Stimulated activated CD4-positive, alpha-beta T cell treated with anti-CD3 and anti-CD28 coated beads, TNF-alpha, amount 100 ng/mL, for 1 hour (primary cell): ENCODE data around the gene FLRT2.

ENCODE experiments used
- DNase-seq, 3 donors: peaks; one replicate each; pipeline ENCODE4 v3.0.0-alpha.2; 2020; ENCODE audit warnings: low read depth in 3 of 3, low spot score in 1 of 3

FLRT2 gene, protein sequence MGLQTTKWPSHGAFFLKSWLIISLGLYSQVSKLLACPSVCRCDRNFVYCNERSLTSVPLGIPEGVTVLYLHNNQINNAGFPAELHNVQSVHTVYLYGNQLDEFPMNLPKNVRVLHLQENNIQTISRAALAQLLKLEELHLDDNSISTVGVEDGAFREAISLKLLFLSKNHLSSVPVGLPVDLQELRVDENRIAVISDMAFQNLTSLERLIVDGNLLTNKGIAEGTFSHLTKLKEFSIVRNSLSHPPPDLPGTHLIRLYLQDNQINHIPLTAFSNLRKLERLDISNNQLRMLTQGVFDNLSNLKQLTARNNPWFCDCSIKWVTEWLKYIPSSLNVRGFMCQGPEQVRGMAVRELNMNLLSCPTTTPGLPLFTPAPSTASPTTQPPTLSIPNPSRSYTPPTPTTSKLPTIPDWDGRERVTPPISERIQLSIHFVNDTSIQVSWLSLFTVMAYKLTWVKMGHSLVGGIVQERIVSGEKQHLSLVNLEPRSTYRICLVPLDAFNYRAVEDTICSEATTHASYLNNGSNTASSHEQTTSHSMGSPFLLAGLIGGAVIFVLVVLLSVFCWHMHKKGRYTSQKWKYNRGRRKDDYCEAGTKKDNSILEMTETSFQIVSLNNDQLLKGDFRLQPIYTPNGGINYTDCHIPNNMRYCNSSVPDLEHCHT

DNA sequence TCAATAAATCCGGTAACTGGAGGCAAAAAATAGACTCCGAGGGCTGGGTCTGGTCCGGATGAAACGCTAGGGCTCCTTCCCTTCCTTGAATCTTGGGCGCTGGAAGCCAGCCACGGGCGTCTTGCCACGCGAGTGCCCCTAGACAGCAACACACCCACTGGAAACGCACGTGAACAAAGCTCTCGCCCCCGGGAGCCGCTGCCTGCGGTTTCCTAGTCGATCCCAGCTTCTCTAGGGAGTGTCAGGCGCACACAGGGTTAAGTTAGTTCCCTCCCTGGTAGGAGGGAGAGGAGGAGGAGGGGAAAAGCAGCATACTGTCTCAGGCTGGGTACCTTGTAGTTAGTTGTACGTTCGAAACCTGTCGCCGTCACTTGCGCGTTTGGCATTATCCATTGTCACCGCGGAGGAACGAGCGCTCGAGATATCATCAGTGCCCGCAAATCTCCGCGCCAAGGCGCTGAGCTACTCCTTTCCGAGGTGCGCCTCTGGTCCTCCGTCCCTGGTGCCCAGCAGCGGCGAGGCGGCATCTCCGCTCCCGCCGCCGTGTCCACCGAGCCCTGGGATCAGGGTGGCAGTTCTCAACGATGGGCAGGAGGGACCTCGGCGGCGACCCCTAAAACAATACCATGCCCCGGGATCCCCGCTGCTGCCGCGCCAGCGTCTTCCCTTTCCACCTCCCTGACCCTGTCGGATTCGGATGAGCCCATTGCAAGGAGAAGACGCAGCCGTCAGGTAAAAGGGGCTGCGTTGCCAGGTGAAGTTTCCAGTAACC lies at the start of gene FLRT2:
FLRT2 (plus strand) TSS at position 342 of the 772 bp plus-strand sequence. CDS start 91,371 bp downstream, outside the sequence.
- no peak for DNase-seq

DNA sequence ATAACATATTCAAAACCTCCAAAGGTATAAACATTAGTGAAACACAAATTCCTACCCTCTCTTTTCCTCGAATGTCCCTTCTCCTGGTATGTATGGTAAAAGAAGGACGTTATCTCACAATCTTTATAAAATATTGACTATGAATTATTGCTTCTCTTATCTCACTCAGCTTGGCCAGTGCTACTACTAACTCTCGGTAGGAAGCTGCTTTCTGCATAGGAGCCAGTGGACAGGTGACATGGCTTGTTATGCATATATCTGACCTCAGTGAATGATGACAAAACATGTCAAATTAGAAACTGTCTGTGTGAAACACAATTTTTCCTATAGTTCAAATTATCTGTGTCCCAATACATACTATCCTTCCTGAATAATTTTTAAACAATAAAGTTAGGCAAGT lies 48.5 kb upstream of the FLRT2 start:
- DNase-seq, result no peak

DNA sequence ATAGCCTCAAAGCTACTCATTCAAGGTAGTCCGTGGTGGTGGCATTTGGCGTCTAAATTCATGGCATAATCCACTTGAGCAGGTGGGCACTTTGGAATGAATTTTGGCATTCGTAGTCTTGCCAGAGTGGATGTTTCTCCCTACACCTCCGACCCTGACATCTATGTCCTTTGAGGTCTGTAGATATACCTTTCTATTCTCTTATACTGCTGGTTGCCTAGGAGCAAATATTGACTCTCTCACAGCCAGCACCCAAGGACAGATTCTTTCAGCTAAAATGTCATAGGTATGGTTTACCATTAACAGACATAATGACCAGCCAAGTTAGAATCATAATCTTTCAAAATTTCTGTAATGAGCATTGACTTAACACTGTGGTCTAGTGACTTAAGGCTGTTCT lies 47.4 kb upstream of the FLRT2 start:
- no peak for DNase-seq

DNA sequence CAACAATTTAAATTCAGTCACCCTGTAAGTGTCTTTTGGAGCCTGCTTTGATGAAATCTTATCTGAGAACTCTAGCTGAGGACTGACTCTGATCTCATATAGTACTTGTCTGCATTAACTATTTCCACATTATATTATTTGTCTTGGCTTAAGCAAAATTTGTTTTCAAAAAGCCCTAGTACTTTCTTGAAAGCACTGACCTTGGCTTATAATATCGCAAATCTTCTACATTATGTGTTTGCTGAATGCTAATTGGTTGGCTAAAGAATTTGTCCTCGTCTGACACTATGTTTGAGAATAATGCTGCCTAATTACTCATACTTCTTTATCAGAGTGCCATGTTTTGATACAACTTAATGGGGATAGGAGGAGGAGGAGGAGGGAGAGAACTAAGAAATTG lies 46.9 kb upstream of the FLRT2 start:
- DNase-seq, result no peak

DNA sequence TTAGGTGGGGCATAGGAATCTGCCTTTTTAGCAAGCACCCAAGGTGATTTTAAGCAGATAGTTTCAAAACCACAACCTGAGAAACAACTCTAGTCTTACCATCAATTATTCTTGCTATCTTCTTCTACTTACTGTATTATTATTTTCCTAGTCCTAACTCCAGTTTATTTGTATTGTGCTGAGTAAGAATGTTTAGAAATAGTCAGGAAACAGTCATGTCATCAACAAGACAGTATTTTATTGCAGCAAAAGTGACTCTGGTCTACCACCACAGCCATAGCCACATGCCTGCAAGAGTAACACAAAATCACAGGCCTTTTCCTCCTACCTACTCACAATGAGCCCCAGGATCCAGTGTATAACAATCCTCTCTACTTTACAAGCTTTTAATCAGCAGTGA lies 46.3 kb upstream of the FLRT2 start:
- DNase-seq, result no peak

DNA sequence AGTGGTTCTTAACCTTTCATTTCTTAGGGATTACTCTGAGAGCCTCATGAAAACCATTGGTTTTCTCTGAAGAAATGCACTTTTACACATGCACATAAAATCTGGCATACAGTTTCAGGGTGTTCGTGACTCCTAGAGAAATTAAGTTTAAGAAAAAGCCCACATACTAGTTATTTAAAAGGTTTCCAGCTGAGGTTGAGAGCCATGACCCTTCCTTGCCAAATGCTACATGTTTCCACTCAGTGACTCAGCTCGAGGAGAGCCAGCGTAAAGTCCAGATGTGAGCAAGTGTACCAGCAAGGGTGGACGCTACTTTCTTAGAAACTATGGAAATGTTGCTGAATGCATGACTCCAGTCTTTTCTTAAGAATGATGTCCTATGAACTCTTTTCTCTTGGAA lies 42.7 kb upstream of the FLRT2 start:
- DNase-seq, result no peak

DNA sequence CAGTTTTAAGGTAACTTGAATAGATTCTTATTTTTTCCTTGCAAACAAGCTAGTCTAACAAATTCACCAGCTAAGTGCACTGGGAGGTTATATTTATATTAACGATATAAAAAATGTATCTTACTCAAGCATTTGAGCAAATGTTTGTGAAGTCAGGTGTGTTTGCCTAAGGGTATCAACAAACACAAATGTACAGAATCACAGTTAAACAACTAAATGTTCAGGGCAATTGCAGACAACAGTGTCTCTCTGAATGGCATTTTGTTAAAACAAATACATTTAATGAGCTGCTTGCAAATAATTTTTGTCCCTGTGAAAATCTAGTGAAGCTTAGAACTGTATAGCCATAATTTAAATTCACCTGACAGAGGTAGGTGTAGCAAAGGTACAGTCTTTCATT lies 28.2 kb upstream of the FLRT2 start:
- no peak for DNase-seq

DNA sequence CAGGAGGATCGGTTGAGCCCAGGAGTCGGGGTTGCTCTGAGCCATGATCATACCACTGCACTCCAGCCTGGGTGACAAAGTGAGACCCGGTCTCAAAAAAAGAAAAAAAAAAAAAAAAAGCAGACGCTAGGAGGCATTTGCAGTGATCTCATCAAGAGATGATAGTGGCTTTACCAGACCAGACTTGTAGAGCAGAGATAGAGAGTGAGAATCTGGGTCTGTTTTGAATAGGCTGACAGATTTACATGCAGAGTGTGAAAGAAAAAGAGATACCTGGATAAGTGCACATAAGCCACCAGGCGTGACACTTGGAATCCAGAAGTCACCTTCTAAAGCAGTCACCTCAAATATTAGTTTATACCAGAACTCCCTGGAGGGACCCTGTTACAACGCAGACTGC lies 21.1 kb upstream of the FLRT2 start:
- no peak for DNase-seq

DNA sequence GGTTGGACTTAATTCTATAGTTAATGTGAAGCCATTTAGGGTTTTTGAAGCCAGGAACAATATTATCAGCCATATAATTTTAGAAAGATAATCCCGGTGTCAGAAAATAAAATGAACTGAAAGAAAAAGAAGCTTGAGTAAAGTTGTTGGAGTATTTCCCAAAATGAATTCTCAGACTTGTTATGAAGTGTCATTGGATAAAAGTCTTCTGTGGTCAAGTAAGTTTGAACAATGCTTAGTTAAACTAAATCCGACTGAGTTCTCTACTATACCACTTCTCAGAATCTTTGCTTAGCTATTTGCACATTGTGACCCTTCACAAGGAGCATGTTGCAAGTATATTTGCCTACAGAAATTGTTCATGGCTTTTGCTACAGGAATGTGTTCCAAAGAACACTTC lies 17.5 kb upstream of the FLRT2 start:
- DNase-seq, result no peak

DNA sequence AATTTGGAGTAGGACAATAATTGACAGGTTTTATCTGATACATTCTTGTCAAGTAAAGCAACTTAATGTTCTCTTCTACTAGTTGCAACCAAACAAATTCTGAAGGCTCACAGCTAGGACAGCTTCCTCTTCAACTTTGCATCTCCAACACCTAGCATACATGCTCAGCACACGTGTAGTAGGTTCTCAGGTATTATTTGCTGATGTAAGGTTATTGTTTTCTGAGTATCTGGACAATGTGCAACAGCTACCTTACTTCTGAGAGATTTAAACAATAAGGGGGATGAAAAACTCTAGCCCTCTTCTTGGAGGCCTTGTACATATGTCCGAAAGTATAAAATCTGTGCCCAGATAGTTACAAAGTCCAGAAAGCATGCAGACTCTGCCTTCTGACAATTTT lies 15.5 kb upstream of the FLRT2 start:
- DNase-seq, result no peak

DNA sequence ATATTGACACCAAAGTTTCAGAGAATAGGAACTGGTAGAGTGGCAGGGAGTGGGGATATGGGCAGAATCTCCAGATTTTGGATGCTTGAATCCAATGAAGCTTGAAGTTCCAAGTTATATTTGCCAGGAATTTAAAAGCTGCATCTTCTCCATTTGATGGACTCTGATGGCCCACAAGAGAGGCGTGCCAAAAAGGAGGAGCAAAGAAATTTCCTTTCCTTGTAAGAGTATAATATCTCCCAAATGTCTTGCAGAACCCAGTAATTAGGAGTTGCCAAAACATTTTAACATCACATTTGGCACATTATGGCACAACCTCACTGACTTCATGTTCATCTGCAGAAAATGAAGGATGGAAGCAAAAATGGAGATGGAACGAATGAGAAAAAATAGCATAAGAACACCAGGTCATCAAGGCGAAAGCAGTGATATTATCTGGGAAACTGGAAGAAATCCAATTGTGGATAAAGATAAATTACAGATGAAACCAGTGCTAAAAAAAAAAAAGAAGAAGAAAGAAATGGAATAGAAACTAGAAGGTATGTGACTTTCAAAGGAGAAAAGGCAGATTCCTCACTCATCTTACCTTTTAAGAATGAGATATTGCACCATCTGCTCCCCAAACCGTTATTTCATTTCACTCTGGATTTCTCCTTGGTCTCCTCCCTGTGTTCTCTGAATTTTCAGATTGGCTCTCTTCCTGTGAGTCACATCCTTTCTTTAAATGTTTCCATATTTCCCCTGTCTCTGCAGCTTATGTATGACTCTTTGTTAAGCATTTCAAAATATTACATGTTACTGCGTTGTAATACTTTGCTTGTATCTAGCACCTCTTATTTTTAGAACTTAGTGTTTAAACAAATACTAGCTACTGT lies 13.5 kb upstream of the FLRT2 start:
- no peak for DNase-seq

DNA sequence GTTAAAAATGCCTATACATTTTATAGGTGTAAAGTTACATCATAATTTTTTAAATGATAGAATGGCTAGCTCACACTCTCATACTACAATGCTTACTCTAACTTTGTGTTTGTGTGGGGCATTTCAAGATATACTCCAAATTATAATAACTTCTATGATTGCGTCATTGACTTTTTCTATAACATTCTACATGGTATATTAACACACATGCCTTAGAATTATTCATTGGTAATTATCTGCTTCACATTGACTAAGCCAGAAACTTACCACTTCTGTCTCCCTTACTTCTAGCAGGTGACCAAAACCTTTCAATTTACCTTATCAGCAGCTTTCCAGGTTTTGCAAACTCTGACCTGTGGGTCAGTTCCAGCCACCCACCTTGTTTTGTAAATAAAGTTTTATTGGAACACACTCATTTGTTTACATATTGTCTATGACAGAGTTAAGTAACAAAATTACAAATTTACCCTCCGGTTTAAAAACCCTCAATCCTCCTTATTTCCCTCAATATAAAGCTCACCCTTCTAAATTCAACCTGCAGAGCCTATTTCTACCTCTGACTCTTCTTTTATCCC lies 12.7 kb upstream of the FLRT2 start:
- no peak for DNase-seq

DNA sequence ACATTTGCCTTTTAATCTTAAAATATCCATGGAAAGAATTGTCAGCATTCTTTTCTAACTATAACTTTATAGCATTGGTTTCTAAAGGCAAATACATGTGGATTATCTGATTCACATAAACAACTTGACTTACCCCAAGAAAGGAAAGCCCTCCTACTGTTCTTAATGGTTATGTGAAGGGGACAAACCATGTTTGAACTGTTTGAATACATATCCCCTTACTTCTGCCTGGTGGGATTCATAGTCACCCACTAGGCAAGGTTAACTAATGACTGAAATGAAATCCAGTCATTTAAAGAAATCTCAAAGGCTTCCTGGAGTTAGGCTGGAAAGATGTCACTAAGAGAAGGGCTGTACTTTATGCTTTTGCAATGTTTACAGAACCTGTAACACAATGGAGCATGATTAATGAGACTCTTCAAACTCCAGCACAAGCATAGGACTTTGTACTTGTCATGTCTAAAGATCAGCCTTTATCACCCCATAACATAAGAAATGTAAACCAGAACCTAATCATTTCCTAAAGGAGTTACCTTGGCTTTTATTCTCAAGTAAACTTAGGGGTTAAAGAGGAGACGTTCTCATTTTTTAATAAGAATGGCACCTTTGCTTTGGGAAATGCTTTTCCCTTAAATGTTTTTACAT lies 10.2 kb upstream of the FLRT2 start:
- DNase-seq, result no peak

DNA sequence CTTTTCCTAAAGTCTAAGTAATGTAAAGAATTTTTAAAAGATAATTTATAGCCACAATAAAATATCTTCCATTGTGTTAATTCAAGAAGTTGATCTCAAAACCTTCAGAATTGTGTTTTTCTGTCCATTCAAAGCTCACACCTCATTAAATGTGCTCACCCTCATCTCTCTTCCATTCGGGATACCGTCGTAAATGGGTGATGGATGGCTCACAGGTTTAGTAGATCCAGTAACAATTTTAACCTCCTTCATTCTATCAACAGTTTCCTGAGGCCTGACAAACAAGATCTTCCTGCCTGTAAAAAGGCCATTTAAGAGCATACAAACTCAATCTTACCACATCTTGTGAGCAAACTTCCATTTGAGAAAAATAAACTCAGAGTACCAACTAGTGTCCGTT lies 9.4 kb upstream of the FLRT2 start:
- DNase-seq, result no peak

DNA sequence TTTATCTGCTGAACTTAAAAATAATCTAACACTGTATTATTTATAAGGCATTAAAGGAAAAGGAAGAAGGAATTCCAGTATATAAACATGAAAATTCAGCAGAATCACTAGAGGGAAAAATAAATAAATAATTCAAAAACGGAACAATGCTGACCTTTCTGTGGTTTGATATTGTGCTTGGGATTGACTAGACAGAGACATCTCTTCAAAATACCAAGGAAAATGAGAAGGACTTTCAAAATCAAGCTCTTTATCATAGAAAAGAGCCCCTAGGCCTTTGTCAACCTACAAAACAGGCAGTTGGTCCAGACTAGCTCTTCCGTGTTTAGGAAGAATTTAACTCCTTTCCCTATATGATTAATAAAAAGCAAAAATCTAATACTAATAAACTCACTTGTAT lies 6.3 kb upstream of the FLRT2 start:
- no peak for DNase-seq

DNA sequence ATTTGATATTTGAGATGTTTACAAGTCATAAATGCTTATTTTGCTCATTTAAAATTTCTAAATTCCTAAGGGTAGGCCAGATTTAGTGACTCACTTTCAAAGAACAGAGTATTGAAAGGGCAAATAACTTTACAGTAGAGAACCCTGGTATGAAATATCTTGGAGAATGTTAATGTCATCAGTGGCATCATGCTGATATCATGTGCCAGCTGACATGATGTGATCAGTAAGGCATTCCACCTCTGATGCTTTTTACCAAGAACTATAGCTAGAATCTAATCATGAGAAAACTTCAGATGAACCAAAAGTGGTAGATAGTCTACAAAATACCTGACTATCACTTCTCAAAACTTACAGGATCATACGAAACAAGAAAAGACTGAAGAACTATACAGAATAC lies 2.9 kb upstream of the FLRT2 start:
- DNase-seq, result no peak

DNA sequence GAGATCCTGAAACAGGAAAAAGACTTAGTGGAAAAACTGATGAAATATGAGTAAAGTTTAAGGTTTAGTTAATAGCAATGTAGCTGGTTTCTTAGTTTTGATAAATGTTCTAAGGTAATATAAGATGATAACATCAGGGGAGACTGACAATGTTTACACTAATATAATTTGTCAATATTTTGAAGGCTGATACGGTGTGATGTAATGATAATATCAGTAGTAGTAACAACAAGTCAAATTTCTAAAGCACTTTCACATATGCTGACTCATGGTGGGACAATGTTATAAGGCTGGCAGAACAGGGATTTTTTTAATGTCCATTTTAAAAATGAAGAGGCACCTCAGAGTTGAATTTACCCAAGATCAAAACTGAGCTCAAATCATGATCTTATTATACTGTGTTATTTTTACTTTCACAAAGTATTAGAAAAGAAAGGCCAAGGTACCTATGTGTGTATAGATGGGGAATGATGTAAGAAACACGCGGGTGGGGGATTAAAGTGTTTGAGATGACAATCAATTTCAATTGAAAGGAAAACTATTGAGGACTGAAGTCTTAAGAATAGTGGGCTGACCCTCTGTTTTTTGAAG lies 2.4 kb upstream of the FLRT2 start:
- no peak for DNase-seq

DNA sequence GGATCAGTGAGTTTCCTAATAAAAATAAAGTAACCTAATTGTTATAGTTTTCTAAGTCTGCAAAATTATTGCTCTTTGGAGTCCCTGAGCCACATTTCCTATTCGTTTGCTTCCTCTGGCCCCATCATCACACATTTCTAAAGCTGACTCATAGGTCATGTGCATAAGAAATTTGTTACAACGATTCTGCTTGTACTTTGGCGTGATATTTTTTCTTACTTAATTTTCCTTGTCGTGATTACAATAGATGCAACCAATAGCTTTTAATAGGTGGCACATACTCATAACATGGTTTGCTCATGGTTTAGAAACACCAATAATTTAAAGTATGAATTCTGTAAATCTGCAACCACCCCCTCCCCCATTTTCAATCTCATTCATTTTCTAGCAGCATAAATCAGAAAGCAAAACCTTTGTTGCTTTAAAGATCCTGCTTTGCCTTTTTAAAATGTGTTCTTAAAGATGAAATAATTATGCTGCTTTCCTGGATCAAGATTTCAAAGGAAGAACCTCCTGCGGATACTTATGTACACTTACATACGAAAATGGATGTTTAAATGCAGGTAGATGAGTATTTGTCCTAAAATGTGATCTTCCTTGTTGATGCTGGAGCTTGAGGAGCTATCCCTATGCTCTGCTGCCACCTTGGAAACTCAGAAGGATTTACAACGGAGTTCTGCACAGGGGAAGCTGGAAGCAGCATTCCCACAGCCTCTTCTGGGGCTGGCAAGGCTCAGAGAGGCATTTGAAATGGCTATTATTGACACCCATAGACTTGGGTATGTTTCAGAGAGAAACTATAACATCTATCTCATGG lies 1.7 kb upstream of the FLRT2 start:
- no peak for DNase-seq
